GM12801 (cell line): Measurements from ENCODE around the gene SLC5A2.

Source experiments
- CTCF ChIP-seq: IDR thresholded peaks from one replicate; pipeline ENCODE4 v1.5.1; 2011; ENCODE audit warnings: control low read depth; ENCODE audit not compliant: insufficient read length; ENCODE audit errors: extremely low read depth

Gene SLC5A2

GRCh38 chr16:31483081-31483480 is at the start of gene SLC5A2:
SLC5A2 (plus strand) TSS chr16:31483123; CDS start chr16:31483137, 14 bp downstream.
- no peak for TF ChIP-seq CTCF

- TF ChIP-seq CTCF, result no peak
These were observed 47.3 kb upstream of the SLC5A2 start for GRCh38 chr16:31435341-31436220.

GRCh38 chr16:31436221-31437045 is 46.5 kb upstream of the SLC5A2 start:
- no peak for TF ChIP-seq CTCF

GRCh38 chr16:31438414-31438813 is 44.5 kb upstream of the SLC5A2 start:
- no peak for TF ChIP-seq CTCF

GRCh38 chr16:31439519-31439918 is 43.4 kb upstream of the SLC5A2 start:
- TF ChIP-seq CTCF, result no peak

GRCh38 chr16:31440516-31441184 is 42.3 kb upstream of the SLC5A2 start:
- no peak for TF ChIP-seq CTCF

- no peak for TF ChIP-seq CTCF
These were observed 41.0 kb upstream of the SLC5A2 start for GRCh38 chr16:31441956-31442355.
